A673 (cell line): ENCODE results near the gene PDLIM5. TPM values are rescaled to one million over a fixed set of nuclear protein-coding genes. Genes with fewer than 3 reads are reported as not detected.

Source experiments
- BruUV-seq: library from RNA; stranded (reverse); fragments of 400-500 nt; replicated peaks from 2 replicates; lab custom pipeline; 2021; lab: Mats Ljungman, UMichigan
- CTCF ChIA-PET: fragments of 300-600 bp; sonication (Branson Sonifier 250); formaldehyde crosslinking; loops from one replicate; lab custom pipeline; 2022; ENCODE audit warnings: antibody characterized with exemption; lab: Charles Lee
- POLR2A ChIA-PET: fragments of 300-600 bp; sonication (Branson Sonifier 250); formaldehyde crosslinking; loops from one replicate; lab custom pipeline; 2022; ENCODE audit warnings: antibody characterized with exemption; ENCODE audit not compliant: low non-redundant PET; lab: Charles Lee
- DNase-seq: peaks from one replicate; pipeline ENCODE4 v3.0.0-alpha.2; 2015; ENCODE audit warnings: low spot score
- H3K27ac ChIP-seq: fragments of 200-600 bp; sonication (generic); 2 replicates; pipeline ENCODE4 v1.5.1; 2016; ENCODE audit warnings: mixed run types, low read depth, mild to moderate bottlenecking, mixed read lengths, antibody characterized with exemption, low read length; ENCODE audit not compliant: poor library complexity, severe bottlenecking
- H3K27me3 ChIP-seq: fragments of 200-600 bp; sonication (generic); replicated peaks from 2 replicates; pipeline ENCODE4 v1.6.1; 2017; ENCODE audit warnings: mixed run types, low read depth, mild to moderate bottlenecking, mixed read lengths, antibody characterized with exemption, low read length; ENCODE audit not compliant: insufficient read depth, poor library complexity
- H3K36me3 ChIP-seq: fragments of 200-600 bp; sonication (generic); 2 replicates; pipeline ENCODE4 v1.6.1; 2016; ENCODE audit warnings: mixed run types, mild to moderate bottlenecking, mixed read lengths, antibody characterized with exemption, low read length; ENCODE audit not compliant: insufficient read depth, poor library complexity, severe bottlenecking
- H3K4me1 ChIP-seq: fragments of 200-600 bp; sonication (generic); 2 replicates; pipeline ENCODE4 v1.6.1; 2017; ENCODE audit warnings: mixed run types, mild to moderate bottlenecking, mixed read lengths, antibody characterized with exemption, low read length; ENCODE audit not compliant: insufficient read depth, poor library complexity, severe bottlenecking
- H3K4me3 ChIP-seq: fragments of 200-600 bp; sonication (generic); 2 replicates; pipeline ENCODE4 v1.5.1; 2016; ENCODE audit warnings: low read depth, mixed run types, mild to moderate bottlenecking, mixed read lengths, low read length; ENCODE audit not compliant: poor library complexity, severe bottlenecking
- H3K9me3 ChIP-seq: fragments of 200-600 bp; sonication (generic); 2 replicates; pipeline ENCODE4 v1.6.1; 2016; ENCODE audit warnings: mixed run types, low read depth, mild to moderate bottlenecking, mixed read lengths, antibody characterized with exemption, low read length; ENCODE audit not compliant: poor library complexity, severe bottlenecking
- CTCF ChIP-seq: fragments of 300-800, 200-600 bp; sonication (generic); conservative IDR thresholded peaks from 2 replicates; pipeline ENCODE4 v1.5.1; 2017; ENCODE audit warnings: low read depth, mild to moderate bottlenecking, antibody characterized with exemption, low read length, moderate library complexity, mixed read lengths
- EZH2 ChIP-seq: fragments of 200-600 bp; sonication (generic); IDR thresholded peaks from 2 replicates; pipeline ENCODE4 v1.6.1; 2017; ENCODE audit warnings: borderline replicate concordance, low read depth, mild to moderate bottlenecking, mixed read lengths, antibody characterized with exemption, low read length; ENCODE audit not compliant: poor library complexity, severe bottlenecking
- intact Hi-C: fragments of 100-400 bp; cut with micrococcal nuclease; formaldehyde crosslinking; loops from one replicate; pipeline ENCODE4 v1.10.0; 2022; ENCODE audit not compliant: unreplicated experiment
- total RNA-seq: library from RNA; stranded (reverse); gene quantifications from 2 replicates; pipeline ENCODE4 v1.2.3, GENCODE V29; 2021

The PDLIM5 gene
- total RNA-seq, 1 experiment from 2014 or later = 174 TPM

GRCh38 chr4:94595013-94595412 lies 143.3 kb downstream of the PDLIM5 start:
- Histone ChIP-seq H3K27me3 (no peaks in the 10 kb centered on the region), H3K36me3 (peaks cover 16% of the 10 kb centered on the region), H3K27ac (peak overlapping the region; percentile 62), H3K4me3 (no peak overlapping the region), H3K4me1 (peaks cover 21% of the 10 kb centered on the region), H3K9me3 (no peaks in the 10 kb centered on the region)
- no TSS peak for BruUV-seq
- no peak for TF ChIP-seq EZH2
- no peak for TF ChIP-seq CTCF
- ChIA-PET POLR2A (no interaction called here), CTCF (no interaction called here)
- no peak for DNase-seq
- intact Hi-C loops = loop anchor here (1.0 to 5.0 kb wide), 2 partner anchors 142 to 293 kb away; no protein-coding TSS in a partner anchor

- CTCF ChIA-PET = no interaction called here
- peak overlapping the region; percentile 62 for H3K27ac ChIP-seq
- no peak overlapping the region for H3K4me3 ChIP-seq
- no peaks in the 10 kb centered on the region for H3K9me3 ChIP-seq
- TF ChIP-seq CTCF (peak; percentile 51), EZH2 (no peak)
- peaks cover 21% of the 10 kb centered on the region for H3K4me1 ChIP-seq
- intact Hi-C loops = loop anchor here (1.0 to 5.0 kb wide), 3 partner anchors 143 to 294 kb away; no protein-coding TSS in a partner anchor
- no TSS peak for BruUV-seq
- POLR2A ChIA-PET = no interaction called here
- DNase-seq = peak; percentile 61
- H3K27me3 ChIP-seq = no peaks in the 10 kb centered on the region
- peaks cover 16% of the 10 kb centered on the region for H3K36me3 ChIP-seq
Measured at GRCh38 chr4:94595880-94596483, 144.2 kb downstream of the PDLIM5 start.

- Histone ChIP-seq H3K4me1 (peaks cover 21% of the 10 kb centered on the region), H3K27ac (no peak overlapping the region), H3K27me3 (no peaks in the 10 kb centered on the region), H3K4me3 (no peak overlapping the region), H3K36me3 (peaks cover 10% of the 10 kb centered on the region), H3K9me3 (no peaks in the 10 kb centered on the region)
- BruUV-seq = no TSS peak
- ChIA-PET POLR2A (no interaction called here), CTCF (no interaction called here)
- intact Hi-C loops = loop anchor here (5.0 kb wide), 1 partner anchor 296 kb away; no protein-coding TSS in a partner anchor
- DNase-seq = no peak
- TF ChIP-seq CTCF = no peak
- TF ChIP-seq EZH2 = no peak
Measured at GRCh38 chr4:94598758-94599157, 147.0 kb downstream of the PDLIM5 start.
